OCI-LY1 (cell line): ENCODE results near the gene PGAP1.

Experiments used
- EZH2 ChIP-seq: fragments of 200-600 bp; sonication (generic), shearing (Covaris generic); IDR thresholded peaks from 2 replicates; pipeline ENCODE4 v1.8.0; 2017; ENCODE audit warnings: borderline replicate concordance, mixed run types, mild to moderate bottlenecking, antibody characterized with exemption, low read length, moderate library complexity, mixed read lengths
- TF ChIP-seq, protein P1 (sequence below): fragments of 200-600 bp; sonication (generic), shearing (Covaris generic); IDR thresholded peaks from 2 replicates; pipeline ENCODE4 v1.5.1; 2017; ENCODE audit warnings: mild to moderate bottlenecking, antibody characterized with exemption, low read length, moderate library complexity, mixed read lengths

GRCh38 chr2:196827356-196827755 lies 99.2 kb downstream of the PGAP1 start:
- TF ChIP-seq, protein P1, sequence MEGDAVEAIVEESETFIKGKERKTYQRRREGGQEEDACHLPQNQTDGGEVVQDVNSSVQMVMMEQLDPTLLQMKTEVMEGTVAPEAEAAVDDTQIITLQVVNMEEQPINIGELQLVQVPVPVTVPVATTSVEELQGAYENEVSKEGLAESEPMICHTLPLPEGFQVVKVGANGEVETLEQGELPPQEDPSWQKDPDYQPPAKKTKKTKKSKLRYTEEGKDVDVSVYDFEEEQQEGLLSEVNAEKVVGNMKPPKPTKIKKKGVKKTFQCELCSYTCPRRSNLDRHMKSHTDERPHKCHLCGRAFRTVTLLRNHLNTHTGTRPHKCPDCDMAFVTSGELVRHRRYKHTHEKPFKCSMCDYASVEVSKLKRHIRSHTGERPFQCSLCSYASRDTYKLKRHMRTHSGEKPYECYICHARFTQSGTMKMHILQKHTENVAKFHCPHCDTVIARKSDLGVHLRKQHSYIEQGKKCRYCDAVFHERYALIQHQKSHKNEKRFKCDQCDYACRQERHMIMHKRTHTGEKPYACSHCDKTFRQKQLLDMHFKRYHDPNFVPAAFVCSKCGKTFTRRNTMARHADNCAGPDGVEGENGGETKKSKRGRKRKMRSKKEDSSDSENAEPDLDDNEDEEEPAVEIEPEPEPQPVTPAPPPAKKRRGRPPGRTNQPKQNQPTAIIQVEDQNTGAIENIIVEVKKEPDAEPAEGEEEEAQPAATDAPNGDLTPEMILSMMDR = no peak
- no peak for TF ChIP-seq EZH2
